ENCODE data around the gene ARFGAP3.

GRCh38 chr22:42799461-42800405, 57.3 kb downstream of the ARFGAP3 start:
- TF ChIP-seq CTCF (IDR thresholded peaks at IDR 0.05) (no peak), POLR2A (IDR thresholded peaks at IDR 0.05) (no peak)

All from heart left ventricle (tissue), 13 donors.